ENCODE measurements around the gene NF2.

Gene NF2

DNA sequence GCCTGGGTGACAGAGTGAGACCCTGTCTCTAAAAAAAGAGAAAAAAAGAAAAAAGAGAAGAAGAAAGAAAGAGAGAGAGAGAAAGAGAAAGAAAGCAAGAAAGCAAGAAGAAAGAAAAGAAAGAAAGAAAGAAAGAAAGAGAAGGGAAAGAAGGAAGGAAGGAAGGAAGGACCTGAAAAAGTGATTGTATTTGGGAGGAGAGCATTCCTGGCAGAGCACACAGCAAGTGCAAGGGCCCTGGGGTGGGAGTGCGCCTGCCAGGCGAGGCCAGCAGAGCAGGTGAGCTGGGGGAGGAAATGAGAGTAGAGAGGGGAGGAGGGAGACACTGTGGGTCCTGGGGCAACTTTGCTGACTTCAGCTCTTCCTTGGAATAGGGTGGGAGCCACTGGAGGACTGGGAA, 108.7 kb downstream of the NF2 start:
- no peaks in the 10 kb centered on the region for H4K20me1 ChIP-seq (ENCODE audit: insufficient read depth)
- no peak overlapping the region for H3K4me3 ChIP-seq (IDR thresholded peaks at IDR 0.05; ENCODE audit: insufficient read depth, low read depth, low read length)
- no peak overlapping the region for H2AFZ ChIP-seq (ENCODE audit: low read depth)
- H3K9ac ChIP-seq, result no peak overlapping the region
- no peak overlapping the region for H3K4me2 ChIP-seq
- no peaks in the 10 kb centered on the region for H3K36me3 ChIP-seq (ENCODE audit: insufficient read depth)
- peaks cover 34% of the 10 kb centered on the region; the same call in 1 of the 2 replicates for H3K27me3 ChIP-seq (ENCODE audit: insufficient read depth, low read depth)
- no peaks in the 10 kb centered on the region for H3K79me2 ChIP-seq (ENCODE audit: insufficient read depth, low read depth)
- no peak for TF ChIP-seq CTCF (conservative IDR thresholded peaks at IDR 0.05; ENCODE audit: low read depth, low read length)
- H3K27ac ChIP-seq, result no peak overlapping the region
- no peaks in the 10 kb centered on the region for H3K4me1 ChIP-seq (ENCODE audit: low read depth, poor library complexity, severe bottlenecking)

DNA sequence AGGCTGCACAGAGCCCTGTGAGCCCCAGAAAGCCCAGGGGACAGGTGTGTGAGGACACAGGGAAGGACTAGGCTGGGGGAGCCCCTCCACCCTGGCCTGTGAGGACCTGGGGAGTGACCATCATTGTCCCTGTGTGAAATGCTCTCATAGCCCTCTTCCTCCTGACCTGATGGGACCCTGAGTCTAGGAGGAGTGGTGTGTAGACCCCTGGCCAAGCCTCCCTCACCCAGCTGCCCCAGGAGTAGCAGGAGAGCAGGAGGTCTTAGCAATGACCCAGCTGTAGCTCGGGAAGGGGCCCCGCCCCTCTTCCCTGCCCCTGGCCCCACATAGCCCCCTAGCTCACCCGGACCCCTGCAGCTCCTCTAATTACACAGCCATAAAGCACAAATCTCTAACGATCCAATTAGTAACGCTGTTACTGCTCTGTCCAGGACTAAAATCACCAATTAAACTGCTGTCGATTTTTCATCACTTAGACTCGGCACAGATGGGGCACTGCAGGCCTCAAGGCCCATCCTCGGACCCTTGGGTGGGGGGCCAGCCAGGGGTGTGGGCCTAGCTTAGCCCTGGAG, 109.8 kb downstream of the NF2 start:
- Histone ChIP-seq H2AFZ (ENCODE audit: low read depth) (no peak overlapping the region), H3K4me1 (ENCODE audit: low read depth, poor library complexity, severe bottlenecking) (no peaks in the 10 kb centered on the region), H3K36me3 (ENCODE audit: insufficient read depth) (no peaks in the 10 kb centered on the region), H3K27me3 (ENCODE audit: insufficient read depth, low read depth) (peaks cover 37% of the 10 kb centered on the region; the same call in 1 of the 2 replicates), H3K79me2 (ENCODE audit: insufficient read depth, low read depth) (no peaks in the 10 kb centered on the region), H4K20me1 (ENCODE audit: insufficient read depth) (no peaks in the 10 kb centered on the region), H3K4me2 (no peak overlapping the region), H3K9ac (no peak overlapping the region), H3K4me3 (IDR thresholded peaks at IDR 0.05; ENCODE audit: insufficient read depth, low read depth, low read length) (no peak overlapping the region), H3K27ac (no peak overlapping the region)
- no peak for TF ChIP-seq CTCF (conservative IDR thresholded peaks at IDR 0.05; ENCODE audit: low read depth, low read length)

GRCh38 chr22:29715240-29715639, 111.8 kb downstream of the NF2 start:
- no peak for TF ChIP-seq CTCF (conservative IDR thresholded peaks at IDR 0.05; ENCODE audit: low read depth, low read length)
- H2AFZ ChIP-seq (ENCODE audit: low read depth), result no peak overlapping the region
- no peaks in the 10 kb centered on the region for H3K36me3 ChIP-seq (ENCODE audit: insufficient read depth)
- H3K79me2 ChIP-seq (ENCODE audit: insufficient read depth, low read depth), result no peaks in the 10 kb centered on the region
- H4K20me1 ChIP-seq (ENCODE audit: insufficient read depth), result no peaks in the 10 kb centered on the region
- H3K4me2 ChIP-seq, result no peak overlapping the region
- no peak overlapping the region for H3K4me3 ChIP-seq (IDR thresholded peaks at IDR 0.05; ENCODE audit: insufficient read depth, low read depth, low read length)
- no peak overlapping the region for H3K9ac ChIP-seq
- H3K4me1 ChIP-seq (ENCODE audit: low read depth, poor library complexity, severe bottlenecking), result no peaks in the 10 kb centered on the region
- H3K27me3 ChIP-seq (ENCODE audit: insufficient read depth, low read depth), result peaks cover 35% of the 10 kb centered on the region; the same call in 1 of the 2 replicates
- no peak overlapping the region for H3K27ac ChIP-seq

DNA sequence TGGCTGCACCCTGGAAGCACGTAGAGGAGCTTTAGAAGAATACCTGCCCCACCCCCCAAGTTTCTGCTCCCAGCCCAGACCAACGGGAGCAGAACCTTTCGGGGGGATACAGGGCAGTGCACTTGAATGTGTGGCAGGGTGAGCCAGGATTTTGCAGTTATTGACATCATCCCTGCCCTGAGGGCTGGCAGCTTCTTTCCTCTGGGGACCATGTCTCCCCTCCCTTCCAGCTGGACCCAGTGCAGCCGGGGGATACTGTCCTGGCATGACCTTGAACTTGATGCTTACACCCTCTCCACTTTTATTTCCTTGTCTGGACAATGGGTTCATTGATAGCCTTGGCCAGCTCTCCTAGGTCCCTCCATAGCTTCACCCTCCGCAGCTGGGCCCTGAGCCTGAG, 112.3 kb downstream of the NF2 start:
- no peak overlapping the region for H3K27ac ChIP-seq

More for the DNA sequence above, 112.3 kb downstream of the NF2 start:
- Histone ChIP-seq H3K79me2 (ENCODE audit: insufficient read depth, low read depth) (no peaks in the 10 kb centered on the region), H3K36me3 (ENCODE audit: insufficient read depth) (no peaks in the 10 kb centered on the region), H4K20me1 (ENCODE audit: insufficient read depth) (no peaks in the 10 kb centered on the region), H3K4me3 (IDR thresholded peaks at IDR 0.05; ENCODE audit: insufficient read depth, low read depth, low read length) (no peak overlapping the region), H3K4me2 (no peak overlapping the region), H3K27me3 (ENCODE audit: insufficient read depth, low read depth) (peaks cover 35% of the 10 kb centered on the region; the same call in 1 of the 2 replicates), H2AFZ (ENCODE audit: low read depth) (no peak overlapping the region), H3K4me1 (ENCODE audit: low read depth, poor library complexity, severe bottlenecking) (no peaks in the 10 kb centered on the region), H3K9ac (no peak overlapping the region)
- TF ChIP-seq CTCF (conservative IDR thresholded peaks at IDR 0.05; ENCODE audit: low read depth, low read length), result no peak

All from KMS-11 (cell line).